HG03139 (cell line): Measurements from ENCODE around the gene MAGEB6.
"Not testable (repeated sequence)": the region's sequence is repeated elsewhere in the genome, so short reads cannot be mapped to it uniquely, and the experiment has no call there.

Source experiments
- ATAC-seq: cut with Tn5 transposase; IDR thresholded peaks from one replicate; pipeline ENCODE4 v1.9.1; 2021; ENCODE audit not compliant: unreplicated experiment

The MAGEB6 gene, protein sequence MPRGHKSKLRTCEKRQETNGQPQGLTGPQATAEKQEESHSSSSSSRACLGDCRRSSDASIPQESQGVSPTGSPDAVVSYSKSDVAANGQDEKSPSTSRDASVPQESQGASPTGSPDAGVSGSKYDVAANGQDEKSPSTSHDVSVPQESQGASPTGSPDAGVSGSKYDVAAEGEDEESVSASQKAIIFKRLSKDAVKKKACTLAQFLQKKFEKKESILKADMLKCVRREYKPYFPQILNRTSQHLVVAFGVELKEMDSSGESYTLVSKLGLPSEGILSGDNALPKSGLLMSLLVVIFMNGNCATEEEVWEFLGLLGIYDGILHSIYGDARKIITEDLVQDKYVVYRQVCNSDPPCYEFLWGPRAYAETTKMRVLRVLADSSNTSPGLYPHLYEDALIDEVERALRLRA

DNA sequence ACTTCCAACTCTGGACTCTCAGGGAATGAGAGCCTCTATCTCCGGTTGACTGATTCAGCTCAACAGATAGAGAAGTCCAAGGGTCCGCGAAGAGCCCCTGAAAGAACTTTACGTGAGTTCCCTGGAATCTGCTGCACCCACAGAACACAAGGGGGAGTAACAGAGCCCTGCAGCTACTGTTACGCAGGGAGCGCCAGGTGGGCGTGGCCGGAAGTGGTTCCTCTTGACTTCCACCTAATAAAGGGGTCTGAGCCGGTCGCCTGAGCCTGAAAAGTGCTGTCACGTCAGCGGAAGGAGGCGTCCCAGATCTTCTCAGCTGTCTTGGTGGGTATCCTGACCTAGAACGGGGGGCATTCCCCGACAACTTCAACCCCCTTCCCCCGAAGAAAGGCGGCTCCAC, at the start of gene MAGEB6:
Gene MAGEB6, plus strand, starts transcription at position 237 of the 400 bp plus-strand sequence. CDS start 1,407 bp downstream, outside the sequence.
- ATAC-seq: no peak

DNA sequence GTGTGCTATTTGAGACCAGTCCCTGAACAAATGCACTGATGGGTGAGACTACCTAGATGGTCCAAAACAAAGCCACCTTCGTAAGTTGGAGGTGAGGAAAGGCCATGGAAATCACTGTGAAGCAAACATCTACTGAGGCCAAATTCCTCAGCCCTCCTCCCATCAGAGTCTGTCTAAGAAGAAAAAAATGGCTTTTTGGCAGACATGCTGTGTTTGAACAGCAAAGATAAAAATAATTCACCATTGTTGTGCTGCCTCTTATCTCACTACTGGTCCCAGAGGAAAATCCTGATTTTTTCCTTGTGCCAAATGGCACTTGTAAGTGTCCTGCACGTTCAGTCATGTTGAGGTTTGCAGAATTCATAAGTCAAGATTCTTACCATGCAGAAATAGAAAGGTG, 46.2 kb upstream of the MAGEB6 start:
- no peak for ATAC-seq

DNA sequence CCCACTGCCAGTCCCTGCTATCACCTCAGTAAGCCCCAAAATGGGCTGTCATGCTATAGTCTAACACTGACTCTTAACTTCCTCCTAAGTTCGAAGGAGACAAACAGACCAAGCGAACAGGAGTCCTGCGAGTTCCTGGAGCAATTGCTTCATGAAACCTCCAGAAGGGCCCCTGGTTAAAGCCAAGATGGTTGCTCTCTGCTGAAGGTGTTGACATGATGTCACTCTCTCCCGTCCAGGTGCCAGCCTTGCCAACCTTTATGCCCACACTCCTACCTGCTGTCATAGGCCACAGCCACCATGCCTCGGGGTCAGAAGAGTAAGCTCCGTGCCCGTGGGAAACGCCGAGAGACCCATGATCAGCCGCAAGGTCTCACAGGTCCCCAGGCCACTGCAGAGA, 31.9 kb upstream of the MAGEB6 start, which contains the start of gene MAGEB6B:
Gene MAGEB6B, plus strand, starts transcription at position 301 of the 400 bp plus-strand sequence. Its CDS starts 0 bp downstream, at position 301.
- no peak for ATAC-seq

DNA sequence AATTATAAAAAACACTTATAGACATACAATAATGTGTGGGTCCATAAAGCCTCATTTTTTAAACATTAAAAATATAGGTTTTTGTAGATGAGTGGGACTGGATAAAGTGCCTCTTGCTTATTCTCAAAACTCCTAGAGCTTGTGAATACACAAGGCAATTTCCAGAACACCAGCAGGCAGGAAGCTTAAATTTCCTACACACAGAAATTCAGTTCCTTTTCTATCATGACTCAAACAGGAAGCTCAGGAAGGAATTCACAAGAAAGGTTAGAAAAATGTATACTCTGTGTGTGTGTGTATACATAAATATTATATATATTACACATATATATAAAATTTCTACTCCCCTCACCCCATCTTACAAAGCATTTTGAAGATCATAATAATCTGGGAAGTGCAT, 11.3 kb downstream of the MAGEB6 start:
- ATAC-seq: no peak

DNA sequence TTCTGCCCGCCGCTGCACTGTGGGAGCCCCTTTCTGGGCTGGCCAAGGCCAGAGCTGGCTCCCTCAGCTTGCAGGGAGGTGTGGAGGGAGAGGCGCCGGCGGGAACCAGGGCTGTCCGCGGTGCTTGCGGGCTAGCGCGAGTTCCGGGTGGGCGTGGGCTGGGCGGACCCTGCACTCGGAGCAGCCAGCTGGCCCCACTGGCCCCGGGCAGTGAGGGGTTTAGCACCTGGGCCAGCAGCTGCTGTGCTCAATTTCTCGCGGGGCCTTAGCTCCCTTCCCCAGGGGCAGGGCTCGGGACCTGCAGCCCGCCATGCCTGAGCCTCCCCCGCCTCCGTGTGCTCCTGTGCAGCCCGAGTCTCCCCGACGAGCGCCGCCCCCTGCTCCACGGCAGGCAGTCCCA, 12.5 kb downstream of the MAGEB6 start:
- not testable (repeated sequence) for ATAC-seq

DNA sequence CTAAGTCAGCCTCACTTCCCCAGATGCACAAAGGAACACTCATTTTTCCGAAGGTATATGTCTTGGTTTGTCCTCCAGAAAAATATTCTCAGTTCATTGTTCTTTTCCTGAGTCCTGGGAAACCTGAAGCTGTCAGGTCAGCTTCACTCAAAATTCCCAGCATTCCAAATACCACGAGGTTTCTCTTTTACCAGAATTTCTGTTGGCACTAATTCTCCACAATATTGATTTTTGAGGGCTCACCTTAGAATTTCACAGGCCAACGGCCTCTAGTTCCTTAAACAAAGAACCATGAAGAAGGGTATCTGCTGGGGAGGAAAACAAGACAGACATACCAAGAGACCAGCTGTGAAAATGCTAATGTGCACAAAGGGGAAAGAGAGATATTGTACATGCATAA, 15.8 kb downstream of the MAGEB6 start:
- ATAC-seq: no peak

DNA sequence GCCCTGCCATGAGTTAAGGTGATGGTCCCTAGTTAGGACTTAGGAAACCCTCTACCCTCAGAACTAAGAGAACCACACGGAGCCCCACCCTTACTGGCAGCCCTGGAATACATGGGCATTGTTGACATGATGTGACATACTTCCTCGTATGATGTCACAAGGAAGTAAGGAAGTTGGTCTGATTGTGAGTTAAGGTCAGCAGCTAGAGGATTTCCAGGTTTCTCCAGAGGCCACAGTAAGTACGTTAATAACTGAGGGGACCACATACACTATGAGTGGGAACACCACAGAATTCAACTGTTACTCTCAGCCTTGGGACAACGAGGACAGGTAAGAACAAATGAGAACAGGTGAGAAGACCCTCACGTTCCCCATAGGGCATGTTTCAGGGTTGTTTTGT, 23.6 kb downstream of the MAGEB6 start, which contains the start of gene MAGEB5:
Gene MAGEB5, plus strand, starts transcription at position 301 of the 400 bp plus-strand sequence. CDS start 1,133 bp downstream, outside the sequence.
- no peak for ATAC-seq

DNA sequence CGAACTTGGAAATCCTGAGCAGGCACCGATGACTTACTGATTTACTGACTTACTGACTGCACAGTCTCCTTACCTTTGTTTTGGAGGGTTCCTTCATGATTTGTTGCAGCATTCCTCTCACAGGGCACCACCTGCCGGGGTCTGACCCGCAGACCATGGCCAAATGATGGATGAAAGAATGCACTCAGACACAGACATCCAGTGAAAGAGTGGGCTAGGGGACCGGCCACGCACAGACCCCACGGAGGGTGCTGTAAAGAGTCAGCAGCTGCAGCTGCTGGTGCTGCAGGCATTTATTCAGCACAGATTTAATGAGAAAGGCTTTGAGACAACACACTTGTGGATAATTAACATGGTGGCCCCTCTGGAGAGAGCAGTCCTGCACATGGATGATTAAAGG, 27.1 kb downstream of the MAGEB6 start:
- ATAC-seq: no peak

DNA sequence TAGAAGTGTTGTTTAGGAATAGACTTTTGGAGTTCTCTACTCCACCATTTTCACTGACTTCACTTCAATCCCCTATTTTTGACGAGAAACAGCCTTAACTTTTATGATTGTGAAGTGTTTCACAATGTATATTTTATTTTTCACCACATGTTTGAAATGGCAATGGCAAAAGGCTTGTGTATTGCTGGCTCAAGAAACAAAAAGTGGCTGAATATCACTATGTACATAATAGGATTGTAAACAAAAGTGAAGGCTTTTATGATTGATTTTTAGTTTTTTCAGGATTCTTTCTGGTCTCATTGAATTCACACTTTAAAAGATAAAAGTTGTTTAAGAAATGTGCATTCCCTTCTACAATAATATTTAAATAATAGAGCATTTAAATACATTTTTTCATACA, 41.9 kb downstream of the MAGEB6 start:
- ATAC-seq: no peak
